Brain microvascular endothelial cell (primary cell): Measurements from ENCODE around the gene EDN3.

Source experiments
- DNase-seq: peaks from one replicate; pipeline ENCODE4 v3.0.0-alpha.2; 2020
- H3K27ac ChIP-seq: fragments of 250-450 bp; sonication (Bioruptor Pico); 2 replicates; pipeline ENCODE4 v1.5.1; 2020; ENCODE audit warnings: mild to moderate bottlenecking, moderate library complexity
- H3K27me3 ChIP-seq: fragments of 250-450 bp; sonication (Bioruptor Pico); replicated peaks from 2 replicates; pipeline ENCODE4 v1.5.1; 2020; ENCODE audit warnings: mild to moderate bottlenecking
- H3K36me3 ChIP-seq: fragments of 250-450 bp; sonication (Bioruptor Pico); replicated peaks from 2 replicates; pipeline ENCODE4 v1.5.1; 2020; ENCODE audit warnings: mild to moderate bottlenecking
- H3K4me3 ChIP-seq: 2 replicates; pipeline ENCODE4 v1.5.1; 2011; ENCODE audit warnings: low read depth, mild to moderate bottlenecking, control low read depth, low read length, moderate library complexity
- CTCF ChIP-seq: IDR thresholded peaks from 2 replicates; pipeline ENCODE4 v1.5.1; 2011; ENCODE audit warnings: low read depth, mild to moderate bottlenecking, moderate library complexity, low read length, control low read depth, inconsistent platforms; ENCODE audit errors: missing control alignments
- in situ Hi-C: cut with HindIII; loops from 2 replicates; pipeline ENCODE4 v1.10.0; 2017; ENCODE audit warnings: low sequenced_read_pairs, low pct_ligation_motif_present

EDN3 gene

GRCh38 chr20:59299945-59300332, 472 bp upstream of the EDN3 start:
- peaks cover 2% of the 10 kb centered on the region for H3K27me3 ChIP-seq

GRCh38 chr20:59301343-59302007, 1.1 kb downstream of the EDN3 start:
- Histone ChIP-seq H3K27me3 (peaks cover 2% of the 10 kb centered on the region), H3K27ac (no peak overlapping the region), H3K4me3 (no peak overlapping the region), H3K36me3 (no peaks in the 10 kb centered on the region)
- TF ChIP-seq CTCF = no peak
- in situ Hi-C loops = no loop called here
- DNase-seq = no peak

More at GRCh38 chr20:59299945-59300332, 472 bp upstream of the EDN3 start:
- no peak for TF ChIP-seq CTCF
- in situ Hi-C loops = no loop called here
- Histone ChIP-seq H3K27ac (no peak overlapping the region), H3K36me3 (no peaks in the 10 kb centered on the region), H3K4me3 (no peak overlapping the region)
- DNase-seq = no peak

- Histone ChIP-seq H3K27me3 (no peaks in the 10 kb centered on the region), H3K27ac (no peak overlapping the region), H3K36me3 (no peaks in the 10 kb centered on the region), H3K4me3 (no peak overlapping the region)
- in situ Hi-C loops = no loop called here
- no peak for DNase-seq
- TF ChIP-seq CTCF = no peak
Observed at GRCh38 chr20:59305908-59306655, 5.7 kb downstream of the EDN3 start.

GRCh38 chr20:59307270-59307669, 6.9 kb downstream of the EDN3 start:
- no peaks in the 10 kb centered on the region for H3K36me3 ChIP-seq
- TF ChIP-seq CTCF = no peak
- DNase-seq = no peak
- no peak overlapping the region for H3K4me3 ChIP-seq
- in situ Hi-C loops = no loop called here
- H3K27me3 ChIP-seq = no peaks in the 10 kb centered on the region
- H3K27ac ChIP-seq = no peak overlapping the region

GRCh38 chr20:59308493-59309201, 8.2 kb downstream of the EDN3 start:
- H3K27me3 ChIP-seq = no peaks in the 10 kb centered on the region
- no peak for DNase-seq
- in situ Hi-C loops = no loop called here
- H3K27ac ChIP-seq = no peak overlapping the region
- no peak for TF ChIP-seq CTCF
- no peak overlapping the region for H3K4me3 ChIP-seq
- no peaks in the 10 kb centered on the region for H3K36me3 ChIP-seq
